ENCODE results near the gene SAP30. TPM values are rescaled to one million over a fixed set of nuclear protein-coding genes. Genes with fewer than 3 reads are reported as not detected.

The SAP30 gene
- total RNA-seq, 1 experiment from 2014 or later, result 9.8 TPM

- no peaks in the 10 kb centered on the region for H3K4me1 ChIP-seq
- no peaks in the 10 kb centered on the region for H3K27me3 ChIP-seq (replicated peaks; ENCODE audit: control insufficient read depth, insufficient read depth, low read length)
- DNase-seq, result no peak
- no peaks in the 10 kb centered on the region for H3K9me3 ChIP-seq
- no peak for TF ChIP-seq CTCF (IDR thresholded peaks at IDR 0.05; ENCODE audit: insufficient read depth in 1 of 2, low read depth in 1 of 2, low read length in 1 of 2, severe bottlenecking in 1 of 2, unreplicated experiment in 1 of 2)
- CTCF ChIA-PET, result no interaction called here
- intact Hi-C loops (cut with micrococcal nuclease; ENCODE audit: unreplicated experiment), result loop anchor here (2.0 kb wide), 2 partner anchors 45 to 403 kb away; partner anchors contain the start of gene SAP30
- Mint-ChIP-seq H3K4me3 (ENCODE audit: unreplicated experiment) (no peak overlapping the region), H3K9me3 (ENCODE audit: unreplicated experiment) (no peaks in the 10 kb centered on the region), H3K27me3 (ENCODE audit: insufficient read depth, unreplicated experiment) (no peaks in the 10 kb centered on the region), H3K4me1 (ENCODE audit: low read depth, unreplicated experiment) (peaks cover 5% of the 10 kb centered on the region), H3K36me3 (ENCODE audit: insufficient read depth, unreplicated experiment) (no peaks in the 10 kb centered on the region), H3K27ac (ENCODE audit: unreplicated experiment) (no peak overlapping the region)
- no peak overlapping the region for H3K4me3 ChIP-seq (ENCODE audit: low read depth, low read length)
- BruUV-seq (replicated peaks), result no TSS peak
- POLR2A ChIA-PET, result no interaction called here
- H3K36me3 ChIP-seq (ENCODE audit: control insufficient read depth, insufficient read depth, low read length), result no peaks in the 10 kb centered on the region
Measured at GRCh38 chr4:173415885-173416653, 45.3 kb downstream of the SAP30 start.

DNA sequence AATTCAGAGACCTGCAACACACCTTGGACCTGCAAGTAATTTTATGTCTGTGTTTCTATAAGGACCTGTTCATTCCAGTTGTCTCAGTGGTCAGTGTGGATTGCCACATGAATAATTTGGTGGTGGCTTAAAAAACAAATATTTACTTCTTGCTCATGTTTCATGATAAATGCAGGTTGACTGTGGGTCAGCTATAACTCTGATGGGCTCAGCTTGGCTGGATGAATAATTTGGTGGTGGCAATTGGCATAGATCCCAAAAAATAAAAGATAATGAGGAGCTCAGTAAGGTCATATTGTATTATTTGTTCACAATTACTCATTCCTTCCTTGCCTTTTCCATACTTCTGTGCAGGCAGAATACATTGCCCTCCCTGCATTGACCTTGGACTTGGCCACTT lies 47.1 kb downstream of the SAP30 start:
- H3K27me3 Mint-ChIP-seq (ENCODE audit: insufficient read depth, unreplicated experiment), result no peaks in the 10 kb centered on the region
- no peaks in the 10 kb centered on the region for H3K9me3 Mint-ChIP-seq (ENCODE audit: unreplicated experiment)
- H3K4me3 Mint-ChIP-seq (ENCODE audit: unreplicated experiment), result no peak overlapping the region
- Histone ChIP-seq H3K36me3 (ENCODE audit: control insufficient read depth, insufficient read depth, low read length) (no peaks in the 10 kb centered on the region), H3K4me3 (ENCODE audit: low read depth, low read length) (no peak overlapping the region), H3K4me1 (no peaks in the 10 kb centered on the region), H3K27me3 (replicated peaks; ENCODE audit: control insufficient read depth, insufficient read depth, low read length) (no peaks in the 10 kb centered on the region), H3K9me3 (no peaks in the 10 kb centered on the region)
- no peak overlapping the region for H3K27ac Mint-ChIP-seq (ENCODE audit: unreplicated experiment)
- POLR2A ChIA-PET, result no interaction called here
- CTCF ChIA-PET, result interaction anchor here (0.6 kb wide), 2 partner anchors 75 to 84 kb away, joined by 3 read pairs; partner anchors contain the start of gene HMGB2
- no TSS peak for BruUV-seq (replicated peaks)
- peaks cover 5% of the 10 kb centered on the region for H3K4me1 Mint-ChIP-seq (ENCODE audit: low read depth, unreplicated experiment)
- H3K36me3 Mint-ChIP-seq (ENCODE audit: insufficient read depth, unreplicated experiment), result no peaks in the 10 kb centered on the region
- no peak for TF ChIP-seq CTCF (IDR thresholded peaks at IDR 0.05; ENCODE audit: insufficient read depth in 1 of 2, low read depth in 1 of 2, low read length in 1 of 2, severe bottlenecking in 1 of 2, unreplicated experiment in 1 of 2)
- no peak for DNase-seq
- intact Hi-C loops (cut with micrococcal nuclease; ENCODE audit: unreplicated experiment), result loop anchor here (1.0 to 2.0 kb wide), 4 partner anchors 47 to 405 kb away; partner anchors contain the start of gene SAP30

DNA sequence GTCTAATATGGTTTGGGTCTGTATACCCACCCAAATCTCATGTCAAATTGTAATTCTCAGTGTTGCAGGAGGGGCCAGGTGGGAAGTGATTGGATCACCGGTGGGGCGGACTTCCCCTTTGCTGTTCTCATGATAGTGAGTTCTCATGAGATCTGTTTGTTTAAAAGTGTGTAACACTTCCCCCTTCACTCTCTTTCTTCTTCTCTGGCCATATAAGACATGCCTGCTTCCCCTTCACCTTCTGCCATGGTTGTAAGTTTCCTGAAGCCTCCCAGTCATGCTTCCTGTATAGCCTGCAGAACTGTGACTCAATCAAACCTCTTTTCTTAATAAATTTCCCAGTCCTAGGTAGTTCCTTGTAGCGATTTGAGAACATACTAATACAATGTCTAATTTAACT lies 47.9 kb downstream of the SAP30 start:
- Histone ChIP-seq H3K4me3 (ENCODE audit: low read depth, low read length) (no peak overlapping the region), H3K4me1 (no peaks in the 10 kb centered on the region), H3K27me3 (replicated peaks; ENCODE audit: control insufficient read depth, insufficient read depth, low read length) (no peaks in the 10 kb centered on the region), H3K36me3 (ENCODE audit: control insufficient read depth, insufficient read depth, low read length) (no peaks in the 10 kb centered on the region), H3K9me3 (no peaks in the 10 kb centered on the region)
- no peak overlapping the region for H3K4me3 Mint-ChIP-seq (ENCODE audit: unreplicated experiment)
- BruUV-seq (replicated peaks), result no TSS peak
- DNase-seq, result no peak
- no peaks in the 10 kb centered on the region for H3K36me3 Mint-ChIP-seq (ENCODE audit: insufficient read depth, unreplicated experiment)
- ChIA-PET CTCF (no interaction called here), POLR2A (no interaction called here)
- H3K4me1 Mint-ChIP-seq (ENCODE audit: low read depth, unreplicated experiment), result peaks cover 5% of the 10 kb centered on the region
- no peak overlapping the region for H3K27ac Mint-ChIP-seq (ENCODE audit: unreplicated experiment)
- no peak for TF ChIP-seq CTCF (IDR thresholded peaks at IDR 0.05; ENCODE audit: insufficient read depth in 1 of 2, low read depth in 1 of 2, low read length in 1 of 2, severe bottlenecking in 1 of 2, unreplicated experiment in 1 of 2)
- no peaks in the 10 kb centered on the region for H3K9me3 Mint-ChIP-seq (ENCODE audit: unreplicated experiment)
- no peaks in the 10 kb centered on the region for H3K27me3 Mint-ChIP-seq (ENCODE audit: insufficient read depth, unreplicated experiment)
- intact Hi-C loops (cut with micrococcal nuclease; ENCODE audit: unreplicated experiment), result no loop called here
